ENCODE results near the gene GJB5.

The GJB5 gene

DNA sequence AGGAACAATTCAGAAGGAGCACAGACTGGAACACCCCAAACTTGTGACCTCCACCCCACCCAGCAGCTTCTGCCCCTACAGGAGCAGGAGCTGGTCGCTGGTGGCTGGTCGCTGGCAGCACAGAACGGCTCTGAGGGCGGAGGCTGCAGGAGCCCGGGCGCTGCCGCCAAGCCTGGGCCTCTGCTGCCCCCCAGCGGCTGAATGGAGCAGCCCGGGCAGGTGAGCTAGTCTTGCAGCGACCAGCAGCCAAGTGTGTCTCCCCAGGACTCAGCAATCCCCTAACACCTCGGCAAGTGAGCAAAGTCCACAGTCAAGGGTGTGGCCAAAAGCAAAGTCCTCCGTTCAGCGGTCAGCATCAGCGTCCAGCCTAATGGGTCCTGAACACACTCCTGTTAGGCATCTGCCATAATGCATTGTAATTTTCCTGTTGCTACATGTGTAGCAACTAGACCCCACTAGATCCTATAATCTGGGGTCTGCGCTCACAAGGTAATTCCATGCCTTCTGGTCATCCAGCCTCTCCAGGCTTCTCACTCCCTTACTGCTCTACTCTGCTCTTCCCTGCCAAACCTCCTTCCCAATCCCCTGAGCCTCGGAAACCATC, 12.1 kb upstream of the GJB5 start:
- peak; percentile 91 for DNase-seq (ENCODE audit: low spot score)
- in situ Hi-C loops (cut with MboI; ENCODE audit: low sequenced_read_pairs, unreplicated experiment) = no loop called here
- TF ChIP-seq, protein P1, sequence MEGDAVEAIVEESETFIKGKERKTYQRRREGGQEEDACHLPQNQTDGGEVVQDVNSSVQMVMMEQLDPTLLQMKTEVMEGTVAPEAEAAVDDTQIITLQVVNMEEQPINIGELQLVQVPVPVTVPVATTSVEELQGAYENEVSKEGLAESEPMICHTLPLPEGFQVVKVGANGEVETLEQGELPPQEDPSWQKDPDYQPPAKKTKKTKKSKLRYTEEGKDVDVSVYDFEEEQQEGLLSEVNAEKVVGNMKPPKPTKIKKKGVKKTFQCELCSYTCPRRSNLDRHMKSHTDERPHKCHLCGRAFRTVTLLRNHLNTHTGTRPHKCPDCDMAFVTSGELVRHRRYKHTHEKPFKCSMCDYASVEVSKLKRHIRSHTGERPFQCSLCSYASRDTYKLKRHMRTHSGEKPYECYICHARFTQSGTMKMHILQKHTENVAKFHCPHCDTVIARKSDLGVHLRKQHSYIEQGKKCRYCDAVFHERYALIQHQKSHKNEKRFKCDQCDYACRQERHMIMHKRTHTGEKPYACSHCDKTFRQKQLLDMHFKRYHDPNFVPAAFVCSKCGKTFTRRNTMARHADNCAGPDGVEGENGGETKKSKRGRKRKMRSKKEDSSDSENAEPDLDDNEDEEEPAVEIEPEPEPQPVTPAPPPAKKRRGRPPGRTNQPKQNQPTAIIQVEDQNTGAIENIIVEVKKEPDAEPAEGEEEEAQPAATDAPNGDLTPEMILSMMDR (IDR thresholded peaks at IDR 0.05; ENCODE audit: borderline replicate concordance, control extremely low read depth, extremely low read depth, insufficient read depth, missing control alignments) = peak; percentile 98

DNA sequence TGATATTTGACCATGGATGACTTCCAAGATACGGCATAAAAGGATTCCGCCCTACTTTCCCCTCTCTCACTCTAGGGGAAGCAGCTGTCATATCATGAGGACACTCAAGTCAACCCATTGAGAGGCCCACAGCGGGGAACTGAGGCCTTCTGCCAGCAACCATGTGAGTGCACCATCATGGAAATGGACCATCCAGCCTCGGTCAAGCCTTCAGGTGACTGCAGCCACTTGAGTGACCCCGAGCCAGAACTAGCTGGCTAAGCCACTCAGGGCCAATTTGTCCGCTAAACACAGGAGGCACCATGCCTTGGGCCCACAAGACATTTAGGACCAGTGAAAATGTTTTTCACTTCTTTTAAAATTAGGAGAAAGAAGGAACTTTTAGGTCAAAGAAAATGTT, 11.1 kb upstream of the GJB5 start:
- no peak for DNase-seq (ENCODE audit: low spot score)
- TF ChIP-seq, protein P1 (IDR thresholded peaks at IDR 0.05; ENCODE audit: borderline replicate concordance, control extremely low read depth, extremely low read depth, insufficient read depth, missing control alignments) = no peak
- in situ Hi-C loops (cut with MboI; ENCODE audit: low sequenced_read_pairs, unreplicated experiment) = no loop called here

DNA sequence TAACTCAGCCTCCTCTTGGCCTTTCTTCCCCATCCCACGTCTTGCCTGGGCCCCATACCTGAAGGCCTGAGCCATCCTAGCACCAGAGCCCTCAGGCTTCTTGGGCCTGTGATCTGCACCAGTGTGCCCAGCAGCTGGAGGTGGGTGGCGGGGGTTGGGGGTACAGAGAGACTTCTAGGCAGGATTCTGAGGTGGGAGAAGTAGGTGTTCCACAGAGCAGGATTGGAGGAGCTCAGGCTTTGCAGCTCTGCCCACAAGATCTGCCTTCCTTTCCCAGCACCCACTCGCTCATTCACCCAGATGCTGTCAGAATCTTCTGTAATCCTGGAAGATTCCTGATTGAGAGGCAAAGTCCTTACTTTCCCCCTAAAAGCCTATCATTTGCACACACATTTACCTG, 10.0 kb upstream of the GJB5 start:
- in situ Hi-C loops (cut with MboI; ENCODE audit: low sequenced_read_pairs, unreplicated experiment) = no loop called here
- TF ChIP-seq, protein P1 (IDR thresholded peaks at IDR 0.05; ENCODE audit: borderline replicate concordance, control extremely low read depth, extremely low read depth, insufficient read depth, missing control alignments) = no peak
- no peak for DNase-seq (ENCODE audit: low spot score)

DNA sequence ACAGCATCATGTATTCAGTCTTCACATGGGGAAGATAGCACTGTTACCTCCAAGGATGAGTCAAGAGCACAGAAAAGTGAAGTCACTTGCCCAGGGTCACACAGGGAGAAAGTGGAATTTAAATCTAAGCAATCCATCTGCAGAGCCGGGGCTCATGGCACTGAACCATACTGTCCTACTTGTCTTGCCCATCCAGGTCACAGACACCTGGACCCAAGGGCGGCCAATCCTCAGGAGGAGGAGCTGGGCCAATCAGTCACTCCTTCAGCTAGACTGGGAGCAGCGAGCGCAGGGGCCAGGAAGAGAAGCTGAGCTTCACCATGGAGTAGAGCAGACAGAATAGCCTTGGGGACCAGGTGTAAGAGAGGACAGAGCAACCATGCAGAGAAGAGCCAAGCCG, 9.2 kb upstream of the GJB5 start:
- TF ChIP-seq, protein P1 (IDR thresholded peaks at IDR 0.05; ENCODE audit: borderline replicate concordance, control extremely low read depth, extremely low read depth, insufficient read depth, missing control alignments) = no peak
- in situ Hi-C loops (cut with MboI; ENCODE audit: low sequenced_read_pairs, unreplicated experiment) = no loop called here
- DNase-seq (ENCODE audit: low spot score) = no peak

DNA sequence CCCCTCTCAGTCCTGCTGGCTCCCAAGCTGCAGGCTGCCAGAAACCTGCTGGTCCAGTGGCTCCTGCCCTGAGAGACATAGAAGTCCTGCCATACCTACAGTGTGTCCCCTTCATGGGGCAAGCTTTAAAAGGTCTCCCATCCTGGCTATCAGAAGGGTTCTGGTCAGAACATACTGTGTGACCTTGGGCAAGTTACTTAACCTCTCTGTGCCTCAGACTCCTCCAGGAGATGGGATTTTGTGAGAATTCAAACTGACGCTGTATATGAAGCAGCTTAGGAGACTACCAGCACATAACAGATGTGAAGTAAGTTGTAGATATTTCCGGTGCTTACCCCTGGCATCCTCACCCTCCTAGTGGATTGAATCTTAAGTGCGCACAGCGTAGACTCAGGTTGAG, 8.7 kb upstream of the GJB5 start:
- TF ChIP-seq, protein P1 (IDR thresholded peaks at IDR 0.05; ENCODE audit: borderline replicate concordance, control extremely low read depth, extremely low read depth, insufficient read depth, missing control alignments) = no peak
- in situ Hi-C loops (cut with MboI; ENCODE audit: low sequenced_read_pairs, unreplicated experiment) = no loop called here
- DNase-seq (ENCODE audit: low spot score) = no peak

DNA sequence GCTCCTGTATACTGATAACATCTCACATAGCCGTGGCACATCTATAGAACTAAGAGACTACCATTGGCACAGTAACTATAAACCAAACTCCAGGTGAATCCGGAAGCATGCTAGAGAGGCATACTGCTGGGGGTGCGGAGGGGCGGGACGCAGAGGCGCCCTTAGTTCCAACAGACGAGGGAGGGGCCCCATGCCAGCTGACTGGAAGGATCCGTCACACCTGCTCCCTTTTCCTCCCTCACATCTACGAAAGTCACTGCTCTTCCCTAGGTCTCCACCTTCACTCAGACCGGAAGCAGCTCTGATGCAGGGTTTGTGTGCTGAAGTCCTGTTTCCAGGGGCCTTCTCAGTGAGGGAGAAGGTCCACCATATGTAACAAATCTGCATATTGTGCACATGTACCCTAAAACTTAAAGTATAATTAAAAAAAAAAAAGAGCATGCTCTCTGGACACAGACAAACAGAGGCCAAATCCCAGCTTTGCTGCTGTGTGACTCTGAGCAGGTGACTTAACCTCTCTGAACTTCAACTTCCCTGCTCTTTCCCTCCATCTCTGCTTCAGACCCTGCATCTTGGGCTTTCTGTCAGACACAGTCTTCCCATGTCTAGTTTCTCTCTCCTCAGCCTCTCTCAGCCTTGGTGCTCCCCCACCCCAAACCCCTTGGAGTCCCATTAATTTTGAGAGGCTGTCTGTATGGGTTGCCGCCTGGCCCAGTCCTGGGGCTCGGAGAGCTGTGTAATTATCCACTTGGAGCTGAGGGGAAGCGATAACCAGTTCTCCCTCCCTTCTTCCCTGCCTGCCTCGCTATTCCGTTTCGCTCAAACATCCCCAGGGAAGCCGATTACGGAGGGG, 7.8 kb upstream of the GJB5 start:
- in situ Hi-C loops (cut with MboI; ENCODE audit: low sequenced_read_pairs, unreplicated experiment) = no loop called here
- no peak for DNase-seq (ENCODE audit: low spot score)
- TF ChIP-seq, protein P1 (IDR thresholded peaks at IDR 0.05; ENCODE audit: borderline replicate concordance, control extremely low read depth, extremely low read depth, insufficient read depth, missing control alignments) = no peak
